Measurements from ENCODE around the gene KIF5A. TPM values are rescaled to one million over a fixed set of nuclear protein-coding genes. Genes with fewer than 3 reads are reported as not detected.

The KIF5A gene
- total RNA-seq, 1 donor from 2014 or later: under 0.01 TPM

GRCh38 chr12:57619434-57620244, 69.8 kb downstream of the KIF5A start:
- DNase-seq (ENCODE audit: low read depth in 2 of 2): no peak

DNA sequence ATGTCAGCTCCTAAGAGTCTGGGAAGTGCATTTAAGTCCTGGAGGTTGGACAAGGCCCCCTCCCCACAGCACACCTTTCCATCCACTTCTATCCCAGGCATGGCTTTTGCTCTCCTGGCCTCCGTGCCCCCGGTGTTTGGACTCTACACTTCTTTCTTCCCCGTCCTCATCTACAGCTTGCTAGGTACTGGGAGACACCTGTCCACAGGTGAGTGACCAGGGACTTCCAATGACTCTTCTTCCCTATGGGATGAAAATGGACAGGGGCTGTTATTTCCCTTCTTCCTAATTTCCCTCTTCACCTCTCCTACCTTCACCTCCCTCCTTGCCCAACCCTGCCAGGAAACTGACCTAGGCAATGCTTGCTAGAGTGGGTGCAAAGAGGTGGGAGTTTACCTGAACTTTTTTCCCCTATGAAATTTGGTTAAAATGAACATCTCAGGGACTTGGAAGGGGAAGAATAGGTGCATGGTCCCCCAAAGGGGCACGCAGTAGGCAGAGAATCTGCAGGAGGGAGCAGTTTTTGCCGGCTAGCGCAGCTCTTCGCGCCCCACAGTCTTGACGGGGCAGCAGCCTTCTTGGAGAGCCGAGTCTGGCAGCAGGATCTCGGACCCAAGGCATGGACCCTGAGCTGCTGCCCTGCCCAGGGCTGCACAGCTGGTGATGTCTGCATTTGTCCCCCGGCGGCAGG, 70.5 kb downstream of the KIF5A start:
- DNase-seq (ENCODE audit: low read depth in 2 of 2): no peak

DNA sequence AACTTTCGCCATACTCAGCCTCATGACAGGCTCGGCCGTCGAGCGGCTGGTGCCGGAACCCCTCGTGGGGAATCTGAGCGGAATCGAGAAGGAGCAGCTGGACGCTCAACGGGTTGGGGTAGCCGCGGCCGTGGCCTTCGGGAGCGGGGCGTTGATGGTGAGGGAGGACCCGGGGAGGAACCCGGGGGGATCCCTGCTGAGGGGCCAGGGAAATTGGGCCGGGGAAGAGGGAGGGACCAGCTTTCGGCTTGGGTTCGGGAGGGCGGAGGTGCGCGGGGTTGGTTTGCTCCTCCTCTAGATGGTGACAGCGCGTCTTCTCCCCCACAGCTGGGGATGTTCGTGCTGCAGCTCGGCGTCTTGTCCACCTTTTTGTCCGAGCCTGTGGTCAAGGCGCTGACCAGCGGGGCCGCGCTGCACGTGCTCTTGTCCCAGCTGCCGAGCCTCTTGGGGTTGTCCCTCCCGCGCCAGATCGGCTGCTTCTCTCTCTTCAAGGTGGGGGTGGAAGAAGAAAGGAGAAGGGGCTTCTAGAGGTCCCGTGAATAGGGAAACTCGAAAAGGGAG, 71.2 kb downstream of the KIF5A start:
- no peak for DNase-seq (ENCODE audit: low read depth in 2 of 2)

GRCh38 chr12:57621497-57622292, 71.9 kb downstream of the KIF5A start:
- peak; percentile 42 to 53 for DNase-seq (ENCODE audit: low read depth in 2 of 2)

GRCh38 chr12:57622293-57623245, 72.7 kb downstream of the KIF5A start:
- no peak for DNase-seq (ENCODE audit: low read depth in 2 of 2)

DNA sequence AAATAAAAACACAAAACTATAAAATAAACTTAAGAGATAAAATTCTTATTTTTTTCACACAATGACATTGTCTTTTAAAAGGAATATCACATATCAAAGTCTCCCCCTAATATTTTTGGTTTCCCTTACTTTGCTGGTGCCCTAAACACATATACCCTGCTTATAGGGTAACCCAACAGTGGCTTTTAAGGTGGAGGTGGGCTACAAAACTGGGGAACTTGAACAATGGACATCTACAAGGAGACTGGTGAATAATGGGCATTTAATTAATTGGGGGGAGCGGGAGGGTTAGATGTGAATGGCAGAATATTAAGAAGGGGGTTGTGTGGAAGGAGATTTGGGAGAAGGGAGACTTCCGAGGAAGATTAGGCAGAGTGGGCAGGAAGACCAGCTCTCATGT, 73.5 kb downstream of the KIF5A start:
- DNase-seq (ENCODE audit: low read depth in 2 of 2): no peak

DNA sequence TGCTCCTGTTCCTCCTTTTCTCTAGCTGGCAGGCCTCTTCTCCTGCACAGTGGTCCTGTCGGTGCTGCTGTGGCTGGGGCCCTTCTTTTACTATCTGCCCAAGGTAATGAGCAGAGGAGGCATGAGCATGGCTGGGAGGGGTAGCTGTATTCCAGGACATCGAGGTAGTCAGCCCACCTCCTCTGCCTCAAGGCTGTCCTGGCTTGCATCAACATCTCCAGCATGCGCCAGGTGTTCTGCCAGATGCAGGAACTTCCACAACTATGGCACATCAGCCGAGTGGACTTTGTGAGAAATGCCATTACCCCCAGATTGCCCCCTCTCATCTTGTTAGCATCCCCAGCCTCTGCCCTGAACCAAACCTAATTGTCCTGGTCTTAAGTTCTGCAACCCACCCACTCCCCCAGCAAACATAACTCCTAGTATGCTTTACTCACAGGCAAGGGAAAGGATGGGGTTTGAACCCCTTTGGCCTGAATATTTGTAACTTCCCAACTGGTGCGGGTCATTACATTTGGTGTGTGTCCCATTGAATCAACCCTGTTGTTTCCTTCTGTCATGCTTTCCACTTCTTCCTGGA, 74.1 kb downstream of the KIF5A start:
- no peak for DNase-seq (ENCODE audit: low read depth in 2 of 2)

DNA sequence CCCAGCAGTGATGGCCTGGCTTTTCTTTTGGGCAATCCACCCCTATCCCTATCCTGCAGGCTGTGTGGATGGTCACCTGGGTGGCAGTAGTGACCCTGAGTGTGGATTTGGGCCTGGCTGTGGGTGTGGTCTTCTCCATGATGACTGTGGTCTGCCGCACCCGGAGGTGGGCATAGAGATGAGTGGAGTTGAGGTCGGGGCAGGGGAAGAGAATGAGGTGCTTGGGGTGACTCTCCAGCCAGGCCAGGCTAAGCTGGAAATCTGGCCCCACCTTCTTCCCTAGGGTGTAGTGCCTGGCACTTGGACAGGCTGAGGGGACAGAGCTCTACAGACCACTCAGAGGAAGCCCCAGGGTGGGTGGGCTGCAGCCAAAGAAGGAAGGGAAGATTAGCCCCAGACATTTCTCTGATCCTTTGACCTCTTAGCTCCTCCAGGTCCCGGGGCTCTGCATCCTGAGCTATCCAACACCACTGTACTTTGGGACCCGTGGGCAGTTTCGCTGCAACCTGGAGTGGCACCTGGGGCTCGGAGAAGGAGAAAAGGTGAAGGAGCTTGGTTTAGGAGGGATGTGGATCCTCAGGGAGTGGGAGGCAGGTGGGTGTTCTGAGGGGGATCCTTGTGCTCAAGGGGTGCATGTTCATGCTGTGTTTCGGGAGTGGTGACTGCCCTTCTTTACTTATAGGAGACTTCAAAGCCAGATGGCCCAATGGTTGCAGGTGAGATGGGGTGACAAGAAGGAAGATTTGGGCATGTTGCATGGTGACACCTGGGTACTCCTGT, 74.8 kb downstream of the KIF5A start:
- DNase-seq (ENCODE audit: low read depth in 2 of 2): no peak

GRCh38 chr12:57625261-57626032, 75.6 kb downstream of the KIF5A start:
- no peak for DNase-seq (ENCODE audit: low read depth in 2 of 2)

GRCh38 chr12:57626111-57626920, 76.5 kb downstream of the KIF5A start:
- DNase-seq (ENCODE audit: low read depth in 2 of 2): no peak

- no peak for DNase-seq (ENCODE audit: low read depth in 2 of 2)
These were observed 77.1 kb downstream of the KIF5A start for GRCh38 chr12:57626921-57627445.

DNA sequence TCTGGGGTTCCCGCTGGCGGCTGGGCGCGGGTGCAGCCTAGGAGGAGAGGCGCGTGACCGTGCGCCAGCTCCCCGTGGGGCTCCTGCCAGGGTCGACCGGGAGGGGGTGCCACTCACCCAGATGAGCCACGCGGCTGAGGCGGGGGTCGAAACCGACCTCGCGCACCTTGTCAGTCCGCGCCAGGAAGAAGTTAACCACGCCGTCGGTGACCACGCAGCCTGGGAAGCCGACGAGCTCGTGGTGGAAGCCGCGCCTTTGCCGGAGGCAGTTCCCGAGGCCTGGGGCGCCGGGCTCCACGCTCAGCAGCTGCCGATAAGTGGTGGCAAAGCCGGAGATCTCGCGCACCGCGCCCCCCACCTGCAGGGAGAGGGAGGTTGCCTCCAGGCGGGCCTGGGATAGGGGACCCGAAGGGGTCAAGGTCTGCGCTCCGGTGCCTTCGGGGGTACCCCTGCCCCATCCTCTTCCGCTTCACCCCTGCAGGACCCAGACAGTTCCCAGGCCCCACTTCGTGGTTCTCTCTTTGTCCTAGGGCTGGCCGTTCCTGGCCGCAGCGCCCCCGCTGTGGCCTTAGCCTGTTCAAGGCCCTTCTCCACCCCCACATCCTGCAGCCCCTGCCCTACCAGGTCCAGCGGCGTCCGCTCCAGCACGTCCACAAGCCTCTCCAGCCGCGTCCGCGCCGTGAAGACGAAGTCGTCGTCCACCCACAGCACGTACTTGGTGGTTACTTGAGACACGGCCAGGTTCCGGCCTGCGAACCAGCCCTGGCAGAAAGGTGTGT, 77.8 kb downstream of the KIF5A start:
- no peak for DNase-seq (ENCODE audit: low read depth in 2 of 2)

DNA sequence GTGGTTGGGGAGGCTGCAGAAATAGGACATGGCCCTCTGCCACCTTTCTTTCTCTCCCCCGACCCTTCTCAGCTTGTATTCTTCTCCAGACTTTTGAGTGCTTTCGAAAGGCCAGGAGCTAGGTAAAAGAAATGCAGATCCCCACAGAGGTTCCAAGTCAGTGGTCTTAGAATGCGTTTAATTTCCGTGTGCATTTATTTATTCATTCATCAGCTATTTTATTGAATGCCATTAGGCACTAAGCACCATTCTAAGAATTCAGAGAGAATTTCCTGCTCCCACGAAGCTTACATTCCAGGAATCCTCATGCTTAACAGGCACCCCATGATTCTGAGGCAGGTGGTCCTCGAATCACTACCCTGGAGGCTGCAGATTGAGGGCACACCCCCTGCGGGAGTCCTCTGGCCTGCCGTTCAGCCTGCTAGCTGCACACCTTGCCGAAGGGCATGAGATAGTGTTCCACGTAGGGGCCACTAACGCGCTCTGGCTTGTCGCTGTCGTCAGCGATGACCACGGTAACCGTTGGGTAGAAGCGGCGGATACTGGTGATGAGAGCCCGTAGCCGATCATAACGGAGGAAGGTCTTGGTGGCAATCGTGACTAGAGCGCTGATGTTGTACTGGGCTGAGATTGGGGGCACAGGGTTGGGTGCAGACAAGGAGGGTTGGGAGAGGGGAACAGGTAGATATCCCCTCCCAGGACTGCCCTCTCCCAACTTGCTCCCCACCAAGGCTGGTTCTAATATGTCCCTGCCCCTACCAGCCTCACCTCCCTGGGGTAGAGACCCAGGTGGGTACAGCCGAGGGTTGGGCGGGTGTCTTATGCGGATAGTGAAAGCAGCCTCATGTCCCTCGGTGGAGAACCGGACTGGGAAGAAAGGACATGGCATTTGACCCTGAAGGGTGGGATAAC, 78.7 kb downstream of the KIF5A start:
- no peak for DNase-seq (ENCODE audit: low read depth in 2 of 2)

DNA sequence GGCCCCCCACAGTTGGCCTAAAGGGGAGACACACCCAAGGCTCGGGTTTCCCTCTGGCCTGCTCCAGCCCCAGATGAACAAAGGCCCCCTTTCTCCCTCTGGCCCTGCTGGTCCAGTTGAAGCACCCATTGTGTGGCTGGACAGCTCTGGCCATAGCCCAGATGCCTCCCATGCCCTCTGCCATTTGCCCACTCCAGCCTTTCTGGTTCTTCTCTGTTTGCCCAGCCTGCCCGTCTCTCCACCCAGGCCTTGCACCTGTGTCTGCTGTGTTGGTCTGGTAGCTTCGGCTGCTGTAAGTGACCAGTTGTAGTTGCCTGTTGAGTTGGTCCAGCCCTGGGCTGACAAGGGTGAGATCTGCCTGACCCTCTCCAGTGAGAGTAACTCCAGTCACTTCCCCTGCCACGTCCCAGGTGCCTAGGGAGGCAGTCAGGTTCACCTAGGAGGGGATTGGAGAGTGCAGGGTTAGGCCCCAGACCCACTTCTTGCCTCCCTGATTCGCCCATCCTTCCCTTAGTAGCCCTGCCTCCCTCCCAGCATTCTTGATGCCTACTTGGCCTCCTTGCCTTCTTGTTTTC, 80.1 kb downstream of the KIF5A start:
- DNase-seq (ENCODE audit: low read depth in 2 of 2): no peak

GRCh38 chr12:57630891-57631433, 81.1 kb downstream of the KIF5A start:
- no peak for DNase-seq (ENCODE audit: low read depth in 2 of 2)

Measured in lung microvascular endothelial cell (primary cell).